Trophoblast cell (in vitro differentiated cells and primary cell): ENCODE data around the gene PPP1R12B.

ENCODE experiments used
- DNase-seq, 2 donors: peaks; one replicate each; pipeline ENCODE4 v3.0.0-alpha.2; 2016
- H2AFZ ChIP-seq: 2 replicates; pipeline ENCODE4 v1.6.1; 2013; ENCODE audit warnings: low read length, moderate library complexity, mild to moderate bottlenecking; ENCODE audit not compliant: insufficient read depth, poor library complexity
- H2AK5ac ChIP-seq: 2 replicates; pipeline ENCODE4 v1.6.1; 2013; ENCODE audit warnings: mild to moderate bottlenecking, low read length
- H2BK120ac ChIP-seq: 2 replicates; pipeline ENCODE4 v1.6.1; 2013; ENCODE audit warnings: low read length, mild to moderate bottlenecking, moderate library complexity; ENCODE audit not compliant: insufficient read depth, poor library complexity
- H2BK12ac ChIP-seq: 2 replicates; pipeline ENCODE4 v1.6.1; 2013; ENCODE audit warnings: mild to moderate bottlenecking, low read length, moderate library complexity
- H2BK5ac ChIP-seq: 2 replicates; pipeline ENCODE4 v1.6.1; 2013; ENCODE audit warnings: low read length, low read depth, moderate library complexity, mild to moderate bottlenecking; ENCODE audit not compliant: poor library complexity
- H3K14ac ChIP-seq: 2 replicates; pipeline ENCODE4 v1.6.1; 2013; ENCODE audit warnings: mild to moderate bottlenecking, low read length
- H3K18ac ChIP-seq: 2 replicates; pipeline ENCODE4 v1.6.1; 2013; ENCODE audit warnings: mild to moderate bottlenecking, low read length
- H3K23ac ChIP-seq: 2 replicates; pipeline ENCODE4 v1.6.1; 2013; ENCODE audit warnings: low read length
- H3K27ac ChIP-seq: 2 replicates; pipeline ENCODE4 v1.5.1; 2013; ENCODE audit warnings: low read depth, mild to moderate bottlenecking, inconsistent platforms, low read length, moderate library complexity
- H3K27me3 ChIP-seq: 2 replicates; pipeline ENCODE4 v1.6.1; 2013; ENCODE audit warnings: inconsistent platforms, mild to moderate bottlenecking, low read length, moderate library complexity; ENCODE audit not compliant: insufficient read depth
- H3K36me3 ChIP-seq, 2 experiments: 1 replicate in 1 of 2; 2 replicates in 1 of 2; pipeline ENCODE4 v1.6.1; 2013; ENCODE audit warnings: low read length in 2 of 2, mild to moderate bottlenecking in 2 of 2, moderate library complexity in 1 of 2; ENCODE audit not compliant: insufficient read depth in 2 of 2, control insufficient read depth in 1 of 2
- H3K4ac ChIP-seq: 2 replicates; pipeline ENCODE4 v1.6.1; 2013; ENCODE audit warnings: low read depth, mild to moderate bottlenecking, low read length, moderate library complexity
- H3K4me1 ChIP-seq, 2 experiments: 1 replicate in 1 of 2; 2 replicates in 1 of 2; pipeline ENCODE4 v1.6.1; 2013; ENCODE audit warnings: low read length in 2 of 2, mild to moderate bottlenecking in 2 of 2, moderate library complexity in 1 of 2; ENCODE audit not compliant: insufficient read depth in 2 of 2, control insufficient read depth in 1 of 2
- H3K4me2 ChIP-seq: 2 replicates; pipeline ENCODE4 v1.6.1; 2013; ENCODE audit warnings: inconsistent platforms, mild to moderate bottlenecking, low read length, moderate library complexity
- H3K4me3 ChIP-seq: 2 replicates; pipeline ENCODE4 v1.5.1; 2013; ENCODE audit warnings: mild to moderate bottlenecking, low read depth, low read length, inconsistent platforms
- H3K79me1 ChIP-seq: one replicate; pipeline ENCODE4 v1.6.1; 2013; ENCODE audit warnings: low read length
- H3K79me2 ChIP-seq: 2 replicates; pipeline ENCODE4 v1.6.1; 2013; ENCODE audit warnings: low read length, mild to moderate bottlenecking; ENCODE audit not compliant: control insufficient read depth, insufficient read depth, poor library complexity
- H3K9ac ChIP-seq: 2 replicates; pipeline ENCODE4 v1.6.1; 2013; ENCODE audit warnings: mild to moderate bottlenecking, low read length
- H3K9me3 ChIP-seq: 2 replicates; pipeline ENCODE4 v1.6.1; 2013; ENCODE audit warnings: low read depth, mild to moderate bottlenecking, control low read depth, inconsistent platforms, low read length; ENCODE audit not compliant: insufficient read depth
- H4K12ac ChIP-seq: 2 replicates; pipeline ENCODE4 v1.6.1; 2013; ENCODE audit warnings: low read depth, mild to moderate bottlenecking, low read length, moderate library complexity
- H4K8ac ChIP-seq: 2 replicates; pipeline ENCODE4 v1.6.1; 2013; ENCODE audit warnings: low read depth, mild to moderate bottlenecking, low read length, moderate library complexity
- H4K91ac ChIP-seq: one replicate; pipeline ENCODE4 v1.6.1; 2013; ENCODE audit warnings: low read depth, mild to moderate bottlenecking, low read length, moderate library complexity
- WGBS: extraction: QIAGEN DNeasy Blood & Tissue Kit; methylation state at CpG from one replicate; pipeline ENCODE4 v1.1.7; 2013; ENCODE audit warnings: missing lambda C conversion rate; ENCODE audit not compliant: insufficient read length, insufficient coverage; ENCODE audit errors: extremely low coverage; 5-methylcytosine and 5-hydroxymethylcytosine counted together

PPP1R12B gene

GRCh38 chr1:202572867-202573266 is 224.4 kb downstream of the PPP1R12B start:
- Histone ChIP-seq H3K36me3 (no peaks in the 10 kb centered on the region), H3K27ac (no peak overlapping the region), H3K9ac (no peak overlapping the region), H2AFZ (no peak overlapping the region), H2AK5ac (no peak overlapping the region), H3K23ac (no peak overlapping the region), H4K8ac (no peak overlapping the region), H4K91ac (no peak overlapping the region), H3K4me3 (no peak overlapping the region), H3K18ac (no peak overlapping the region), H4K12ac (no peak overlapping the region), H3K4me1 (peaks cover 3 to 6% of the 10 kb centered on the region in 2 experiments), H3K9me3 (no peaks in the 10 kb centered on the region), H3K14ac (no peak overlapping the region), H3K79me1 (peaks cover 8% of the 10 kb centered on the region), H2BK5ac (no peak overlapping the region), H3K79me2 (no peaks in the 10 kb centered on the region), H2BK120ac (no peak overlapping the region), H3K27me3 (no peaks in the 10 kb centered on the region), H3K4me2 (no peak overlapping the region), H3K4ac (no peak overlapping the region), H2BK12ac (no peak overlapping the region)
- no CpG with 5 or more reads among the region's 1 CpG for WGBS
- DNase-seq: no peak

- no peak overlapping the region for H3K4me3 ChIP-seq
- no peak overlapping the region for H3K18ac ChIP-seq
- no peak overlapping the region for H3K4ac ChIP-seq
- no peak overlapping the region for H3K9ac ChIP-seq
- no peak overlapping the region for H3K23ac ChIP-seq
- H3K9me3 ChIP-seq: no peaks in the 10 kb centered on the region
- no peaks in the 10 kb centered on the region for H3K4me1 ChIP-seq
- H2AK5ac ChIP-seq: no peak overlapping the region
- no peaks in the 10 kb centered on the region for H3K79me2 ChIP-seq
- no peak overlapping the region for H4K12ac ChIP-seq
- no CpG with 5 or more reads among the region's 2 CpGs for WGBS
- peaks cover 2% of the 10 kb centered on the region for H3K79me1 ChIP-seq
- no peak overlapping the region for H2BK120ac ChIP-seq
- no peak overlapping the region for H3K14ac ChIP-seq
- H2BK5ac ChIP-seq: no peak overlapping the region
- H3K36me3 ChIP-seq: no peaks in the 10 kb centered on the region
- H4K8ac ChIP-seq: no peak overlapping the region
- no peak for DNase-seq
- H3K4me2 ChIP-seq: no peak overlapping the region
- no peak overlapping the region for H2AFZ ChIP-seq
- H3K27me3 ChIP-seq: no peaks in the 10 kb centered on the region
- H4K91ac ChIP-seq: no peak overlapping the region
- H2BK12ac ChIP-seq: no peak overlapping the region
- no peak overlapping the region for H3K27ac ChIP-seq
Observed at GRCh38 chr1:202575918-202576653, 227.6 kb downstream of the PPP1R12B start.

- H3K4me1 ChIP-seq: no peaks in the 10 kb centered on the region
- no peak overlapping the region for H3K9ac ChIP-seq
- H3K9me3 ChIP-seq: no peaks in the 10 kb centered on the region
- peaks cover 2% of the 10 kb centered on the region for H3K79me1 ChIP-seq
- no peak for DNase-seq
- no peak overlapping the region for H3K18ac ChIP-seq
- no peak overlapping the region for H3K14ac ChIP-seq
- no peak overlapping the region for H3K4me2 ChIP-seq
- no peak overlapping the region for H3K4me3 ChIP-seq
- H4K91ac ChIP-seq: no peak overlapping the region
- no peak overlapping the region for H3K27ac ChIP-seq
- no peak overlapping the region for H2BK12ac ChIP-seq
- H2AK5ac ChIP-seq: no peak overlapping the region
- H4K12ac ChIP-seq: no peak overlapping the region
- no peak overlapping the region for H4K8ac ChIP-seq
- H3K23ac ChIP-seq: no peak overlapping the region
- no peak overlapping the region for H2BK120ac ChIP-seq
- H2BK5ac ChIP-seq: no peak overlapping the region
- H3K36me3 ChIP-seq: no peaks in the 10 kb centered on the region
- H3K27me3 ChIP-seq: no peaks in the 10 kb centered on the region
- H3K4ac ChIP-seq: no peak overlapping the region
- WGBS: no CpG with 5 or more reads among the region's 1 CpG
- H3K79me2 ChIP-seq: no peaks in the 10 kb centered on the region
- no peak overlapping the region for H2AFZ ChIP-seq
Observed at GRCh38 chr1:202576816-202577215, 228.3 kb downstream of the PPP1R12B start.

GRCh38 chr1:202577381-202577780 is 228.9 kb downstream of the PPP1R12B start:
- Histone ChIP-seq H3K14ac (no peak overlapping the region), H2BK5ac (no peak overlapping the region), H4K8ac (no peak overlapping the region), H3K23ac (no peak overlapping the region), H2BK120ac (no peak overlapping the region), H3K4me3 (no peak overlapping the region), H3K4ac (no peak overlapping the region), H3K9ac (no peak overlapping the region), H2AFZ (no peak overlapping the region), H3K79me2 (no peaks in the 10 kb centered on the region), H3K79me1 (peaks cover 2% of the 10 kb centered on the region), H3K27ac (no peak overlapping the region), H3K36me3 (no peaks in the 10 kb centered on the region), H4K91ac (no peak overlapping the region), H3K9me3 (no peaks in the 10 kb centered on the region), H4K12ac (no peak overlapping the region), H3K27me3 (no peaks in the 10 kb centered on the region), H3K4me1 (no peaks in the 10 kb centered on the region), H2BK12ac (no peak overlapping the region), H2AK5ac (no peak overlapping the region), H3K4me2 (no peak overlapping the region), H3K18ac (no peak overlapping the region)
- DNase-seq: no peak
- WGBS: no CpG with 5 or more reads among the region's 2 CpGs
